ENCODE data around the gene IMP3.

DNA sequence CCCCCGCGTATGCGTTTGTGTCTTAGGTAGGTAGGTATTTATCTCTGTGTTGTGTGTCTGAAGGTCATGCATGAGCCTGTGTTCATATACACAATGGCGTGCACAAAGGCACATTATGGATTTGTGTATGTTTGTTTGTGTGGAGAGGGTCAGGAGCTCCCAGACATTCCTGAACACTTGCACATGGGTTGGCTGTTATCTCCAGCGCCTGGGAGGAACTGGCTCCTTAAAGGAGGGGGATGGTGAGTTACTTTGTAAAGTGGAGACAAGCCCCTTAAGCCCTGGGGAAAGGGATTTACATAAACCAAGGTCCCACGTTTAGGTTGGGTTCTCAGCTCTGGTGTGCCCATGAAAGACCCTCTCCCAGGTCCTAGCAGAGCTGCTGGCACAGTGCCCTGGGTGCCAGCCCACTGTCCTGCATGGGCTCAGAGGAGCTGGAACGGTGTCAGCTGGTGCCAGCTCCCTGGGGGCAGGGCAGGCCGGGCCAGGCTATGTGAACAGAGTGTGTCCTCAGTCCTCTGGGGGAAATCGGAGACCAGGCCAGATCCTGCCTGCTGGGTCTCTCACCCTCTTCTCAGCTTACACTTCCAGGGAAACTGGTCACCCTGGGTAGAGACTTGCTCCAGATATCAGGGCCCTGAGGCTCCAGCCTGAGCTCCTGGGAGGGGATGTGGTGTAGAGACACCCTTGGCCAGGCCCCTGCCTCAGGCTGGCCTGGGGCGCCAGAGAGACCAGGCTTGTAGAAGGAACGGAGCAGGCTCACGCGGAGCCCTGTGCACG, 32.8 kb upstream of the IMP3 start:
- no peak for TF ChIP-seq POLR2A (IDR thresholded peaks at IDR 0.05)
- TF ChIP-seq CTCF (IDR thresholded peaks at IDR 0.05 in 8 of 11, conservative IDR thresholded peaks at IDR 0.05 in 3 of 11) = no peak
